NCI-H146 treated with DMSO at 0.1 percent for 48 hours (cell line): ENCODE measurements around the gene RNF175.
"Not testable (repeated sequence)": the region's sequence is repeated elsewhere in the genome, so short reads cannot be mapped to it uniquely, and the experiment has no call there.

Source experiments
- DNase-seq: peaks from one replicate; lab custom pipeline; 2025; ENCODE audit not compliant: unreplicated experiment; lab: John Stamatoyannopoulos, UW

Gene RNF175

DNA sequence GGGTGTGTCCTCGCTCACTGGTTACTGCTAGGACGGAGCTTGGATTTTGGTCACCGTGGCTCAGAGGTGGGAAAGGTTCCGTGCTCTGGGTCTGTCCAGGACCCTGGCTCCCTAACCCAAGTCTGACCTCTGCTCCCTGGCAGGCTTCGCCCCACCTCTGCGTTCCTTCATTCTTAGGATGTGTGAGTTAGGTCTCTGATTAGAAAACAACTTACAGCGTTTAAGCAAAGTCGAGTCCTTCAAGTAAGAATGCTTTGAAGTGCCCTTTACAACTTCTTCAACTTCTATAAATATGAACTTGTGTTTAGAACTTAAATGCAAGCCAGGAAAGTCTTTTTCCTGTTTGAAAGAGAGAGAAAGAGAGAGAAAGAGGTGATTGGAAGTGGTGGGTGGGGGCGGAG lies 74.9 kb downstream of the RNF175 start:
- DNase-seq = no peak

- no peak for DNase-seq
Observed at GRCh38 chr4:153684182-153684970, 75.4 kb downstream of the RNF175 start, which contains the start of gene TLR2. Gene TLR2 (plus strand): TSS chr4:153684280. CDS start chr4:153702908, 18,628 bp downstream.

DNA sequence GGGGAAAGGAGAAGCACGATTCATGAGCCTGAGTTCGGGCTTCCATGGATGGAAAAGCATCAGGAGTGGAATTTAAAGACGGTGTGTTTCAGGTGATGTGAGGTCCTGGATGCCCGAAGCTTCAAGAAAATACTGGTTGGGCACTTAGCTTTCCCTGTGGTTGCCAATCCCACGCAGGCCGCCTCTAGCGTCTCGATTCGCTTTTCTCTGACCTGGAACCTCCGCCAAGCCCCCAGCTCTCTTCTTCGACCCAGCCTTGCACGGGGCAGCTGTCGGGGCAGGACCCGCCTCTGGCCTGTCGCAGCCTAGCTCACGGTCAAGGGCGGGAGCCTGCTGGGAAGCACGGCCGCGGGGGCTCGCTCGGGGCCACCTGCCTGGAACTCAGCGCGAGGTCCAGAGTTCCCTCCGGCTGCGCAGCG lies 76.1 kb downstream of the RNF175 start:
- no peak for DNase-seq

GRCh38 chr4:153679486-153679885 lies 80.3 kb downstream of the RNF175 start:
- no peak for DNase-seq

DNA sequence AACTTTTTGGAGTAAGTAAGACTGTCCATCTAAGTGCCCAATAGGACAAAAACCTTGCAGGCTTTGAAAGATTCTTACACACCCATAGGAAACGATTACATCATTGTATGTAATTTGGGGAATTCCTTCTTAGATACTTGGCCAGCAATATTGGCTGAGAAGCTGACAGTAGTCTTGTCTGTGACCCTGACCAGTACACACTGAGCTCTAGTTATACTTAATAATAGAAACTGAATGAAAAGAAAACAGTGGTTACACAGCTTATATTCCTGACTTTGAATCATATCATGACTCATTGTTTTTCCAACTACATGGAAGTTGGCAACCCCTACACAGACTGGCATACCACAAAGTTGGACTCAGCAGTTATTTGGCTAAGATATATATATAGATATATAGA lies 82.8 kb downstream of the RNF175 start:
- no peak for DNase-seq

- DNase-seq = no peak
Observed at GRCh38 chr4:153676486-153676885, 83.3 kb downstream of the RNF175 start.

DNA sequence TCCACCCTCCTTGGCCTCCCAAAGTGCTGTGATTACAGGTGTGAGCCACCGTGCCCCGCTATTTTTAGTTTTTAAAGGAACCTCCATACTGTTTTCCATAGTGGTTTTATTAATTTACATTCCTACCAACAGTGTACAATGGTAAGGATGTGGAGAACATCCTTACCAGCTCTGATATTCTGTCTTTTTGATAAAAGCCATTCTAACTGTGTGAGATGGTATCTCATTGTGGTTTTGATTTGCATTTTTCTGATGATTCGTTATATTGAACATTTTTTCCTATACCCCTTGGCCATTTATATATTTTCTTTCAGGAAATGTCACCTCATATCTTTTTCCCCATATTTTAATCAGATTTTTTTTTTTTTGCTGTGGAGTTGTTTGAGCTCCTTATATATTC lies 90.0 kb downstream of the RNF175 start:
- no peak for DNase-seq

DNA sequence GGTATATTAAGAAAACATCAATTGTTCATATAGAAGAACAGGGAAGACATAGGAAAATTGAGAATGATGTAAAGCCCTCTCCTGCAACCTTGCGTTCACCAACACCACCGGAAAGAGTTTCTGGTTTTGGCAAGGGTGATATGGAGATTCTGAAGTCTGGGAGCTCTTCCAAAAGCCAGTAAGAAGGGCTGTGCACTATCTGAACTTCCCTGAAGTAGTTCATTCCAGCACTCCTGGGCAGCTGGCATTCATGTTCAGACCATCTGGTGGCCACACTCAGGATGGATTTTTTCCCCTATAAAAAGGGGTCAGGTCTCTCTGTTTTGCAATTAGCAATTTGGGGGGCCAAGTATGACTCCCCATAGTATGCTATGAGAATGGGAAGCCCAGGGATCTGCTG lies 91.2 kb downstream of the RNF175 start:
- no peak for DNase-seq

DNA sequence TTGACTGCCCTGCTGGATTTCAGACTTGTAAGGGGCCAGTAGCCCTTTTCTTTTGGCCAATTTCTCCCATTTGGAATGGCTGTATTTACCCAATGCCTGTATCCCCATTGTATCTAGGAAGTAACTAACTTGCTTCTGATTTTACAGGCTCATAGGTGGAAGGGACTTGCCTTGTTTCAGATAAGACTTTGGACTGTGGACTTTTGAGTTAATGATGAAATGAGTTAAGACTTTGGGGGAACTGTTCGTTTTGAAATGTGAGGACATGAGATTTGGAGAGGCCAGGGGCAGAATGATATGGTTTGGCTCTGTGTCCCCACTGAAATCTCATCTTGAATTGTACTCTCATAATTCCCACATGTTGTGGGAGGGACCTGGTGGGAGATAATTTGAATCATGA lies 93.3 kb downstream of the RNF175 start:
- not testable (repeated sequence) for DNase-seq

DNA sequence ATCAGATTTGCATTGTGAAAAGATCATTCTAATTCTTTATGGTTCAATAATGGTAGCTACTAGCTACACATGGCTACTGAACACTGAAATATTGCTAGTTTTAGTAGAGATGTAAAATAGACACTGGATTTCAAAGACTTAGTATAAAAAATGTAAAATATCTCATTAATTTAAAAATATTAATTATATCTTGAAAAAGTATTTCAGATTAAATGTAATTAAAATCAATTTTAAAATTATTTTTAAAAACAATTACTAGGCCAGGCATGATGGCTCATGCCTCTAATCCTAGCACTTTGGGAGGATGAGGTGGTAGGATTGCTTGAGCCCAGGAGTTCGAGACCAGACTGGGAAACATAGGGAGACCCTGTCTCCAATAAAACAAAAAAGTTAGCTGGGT lies 96.2 kb downstream of the RNF175 start:
- no peak for DNase-seq

DNA sequence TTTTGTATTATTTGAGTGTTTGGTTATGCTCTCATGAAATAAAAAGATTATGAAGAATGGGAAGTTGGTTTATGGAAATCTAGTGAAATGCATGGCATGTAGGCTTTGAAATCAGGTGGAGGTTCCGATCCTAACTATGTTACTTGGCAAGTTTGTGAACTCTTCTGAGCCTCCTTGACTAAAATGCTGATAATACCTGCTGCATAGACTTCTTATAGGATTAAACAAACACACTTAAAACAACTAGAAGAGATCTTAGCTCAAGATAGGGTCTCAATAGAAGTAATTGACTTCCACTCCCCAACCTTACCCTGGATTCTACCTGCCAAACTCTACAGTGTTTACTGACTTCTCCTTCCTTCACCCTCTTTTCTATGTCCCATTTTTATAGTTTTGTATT lies 97.9 kb downstream of the RNF175 start:
- DNase-seq = no peak

GRCh38 chr4:153661215-153661822 lies 98.5 kb downstream of the RNF175 start:
- DNase-seq = no peak
